Erythroblast (primary cell): Measurements from ENCODE around the gene ARHGAP28.

ENCODE experiments used
- GATA1 ChIP-seq: IDR thresholded peaks from 2 replicates; pipeline ENCODE4 v1.6.1; 2011; ENCODE audit warnings: low read depth, mild to moderate bottlenecking, control low read depth, low read length, moderate library complexity
- POLR2A ChIP-seq: IDR thresholded peaks from 2 replicates; pipeline ENCODE4 v1.6.1; 2011; ENCODE audit warnings: mild to moderate bottlenecking, low read length

DNA sequence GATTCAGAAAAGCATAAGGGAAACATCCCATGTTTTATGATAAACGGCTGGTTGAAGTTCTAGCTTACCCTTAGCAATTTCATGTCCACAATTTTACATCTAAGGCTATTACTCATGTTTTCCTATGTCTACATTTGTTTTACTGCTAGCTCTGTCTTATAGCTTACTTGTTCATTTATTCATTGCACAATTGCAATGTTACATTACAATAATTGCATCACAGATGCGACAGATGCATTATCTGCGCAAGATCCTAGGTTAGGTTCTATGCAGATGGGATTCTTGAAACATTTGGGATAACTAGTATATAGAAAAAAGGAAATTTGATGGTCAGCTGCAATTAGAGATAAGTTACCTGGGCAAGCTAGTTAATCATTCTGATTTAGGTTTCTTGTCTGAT lies 108.4 kb downstream of the ARHGAP28 start:
- no peak for TF ChIP-seq POLR2A
- TF ChIP-seq GATA1 = no peak
